Stomach (tissue), 9 donors: ENCODE measurements around the gene CETN1. TPM values are rescaled to one million over a fixed set of nuclear protein-coding genes. Genes with fewer than 3 reads are reported as not detected.

ENCODE experiments used
- DNase-seq, 2 donors: peaks; one replicate each; pipeline versions ENCODE4 v3.0.0 to v3.0.0-alpha.2; 2013 to 2019
- H3K27ac ChIP-seq, 5 donors: fragments of 200-600 bp in 4 of 5; sonication (generic) in 4 of 5; one replicate each; pipeline ENCODE4 v1.5.1; 2013 to 2019; ENCODE audit warnings: mild to moderate bottlenecking in 1 of 5, moderate library complexity in 1 of 5
- H3K27me3 ChIP-seq, 3 donors: fragments of 200-600 bp; sonication (generic); one replicate each; pipeline ENCODE4 v1.5.1; 2017 to 2019; ENCODE audit warnings: mixed run types in 1 of 3
- H3K36me3 ChIP-seq, 4 donors: fragments of 200-600 bp; sonication (generic); 1 replicate in 3 of 4; 2 replicates in 1 of 4; pipeline ENCODE4 v1.5.1; 2016 to 2019
- H3K4me1 ChIP-seq, 4 donors: fragments of 200-600 bp; sonication (generic); one replicate each; pipeline ENCODE4 v1.5.1; 2016 to 2019
- H3K4me3 ChIP-seq, 4 donors: fragments of 200-600 bp; sonication (generic) in 3 of 4; one replicate each; pipeline ENCODE4 v1.5.1; 2016 to 2019; ENCODE audit warnings: mild to moderate bottlenecking in 1 of 4
- H3K9me3 ChIP-seq, 4 donors: fragments of 200-600 bp; sonication (generic); one replicate each; pipeline ENCODE4 v1.5.1; 2016 to 2019
- EP300 ChIP-seq: sonication (generic); formaldehyde crosslinking; IDR thresholded peaks from one replicate; pipeline ENCODE4 v1.6.1; 2017; ENCODE audit warnings: antibody characterized with exemption
- POLR2A ChIP-seq, 4 donors: fragments of 450-650 bp; IDR thresholded peaks; one replicate each; pipeline ENCODE4 v1.6.1; 2016; ENCODE audit warnings: antibody characterized with exemption in 4 of 4, control low read depth in 2 of 4, mild to moderate bottlenecking in 1 of 4, moderate library complexity in 1 of 4
- POLR2AphosphoS5 ChIP-seq, 3 donors: sonication (generic); formaldehyde crosslinking; IDR thresholded peaks; one replicate each; pipeline ENCODE4 v1.6.1; 2016; ENCODE audit warnings: antibody characterized with exemption in 3 of 3
- WGBS, 5 donors: extraction: QIAGEN DNeasy Blood & Tissue Kit in 3 of 5; methylation state at CpG; one replicate each; pipeline versions ENCODE4 v1.1.5 to v1.1.7; 2013 to 2018; 5-methylcytosine and 5-hydroxymethylcytosine counted together
- intact Hi-C: fragments of 100-400 bp; cut with DNase I; formaldehyde crosslinking; loops from one replicate; pipeline ENCODE4 v1.15.1; 2023; ENCODE audit warnings: low total_unique reads
- polyA plus RNA-seq, 3 donors: library from polyadenylated mRNA; stranded (reverse); fragments of 200-250 nt; gene quantifications; one replicate each; pipeline ENCODE4 v1.2.3, GENCODE V29; 2013
- total RNA-seq, 5 donors: library from RNA; depleted of rRNA; stranded (reverse); fragments of >200 nt; gene quantifications; one replicate each; pipeline versions ENCODE4 v1.1.0 to v1.2.3, GENCODE V29; 2014 to 2016
- TF ChIP-seq, protein P1 (sequence below), 7 experiments: fragments of 450-650 bp in 4 of 7; fragments of 200-600 bp in 3 of 7; sonication (generic) in 3 of 7; IDR thresholded peaks; one replicate each; pipeline ENCODE4 v1.5.1; 2016 to 2019; ENCODE audit warnings: antibody characterized with exemption in 7 of 7, control low read depth in 2 of 7, mild to moderate bottlenecking in 1 of 7
- donor health status: healthy with polysubstance abuse.
- donor health status: Bipolar disorder and iron deficiency.
- donor health status: healthy.

CETN1 gene
- total and polyA plus RNA-seq, 8 donors: not detected

DNA sequence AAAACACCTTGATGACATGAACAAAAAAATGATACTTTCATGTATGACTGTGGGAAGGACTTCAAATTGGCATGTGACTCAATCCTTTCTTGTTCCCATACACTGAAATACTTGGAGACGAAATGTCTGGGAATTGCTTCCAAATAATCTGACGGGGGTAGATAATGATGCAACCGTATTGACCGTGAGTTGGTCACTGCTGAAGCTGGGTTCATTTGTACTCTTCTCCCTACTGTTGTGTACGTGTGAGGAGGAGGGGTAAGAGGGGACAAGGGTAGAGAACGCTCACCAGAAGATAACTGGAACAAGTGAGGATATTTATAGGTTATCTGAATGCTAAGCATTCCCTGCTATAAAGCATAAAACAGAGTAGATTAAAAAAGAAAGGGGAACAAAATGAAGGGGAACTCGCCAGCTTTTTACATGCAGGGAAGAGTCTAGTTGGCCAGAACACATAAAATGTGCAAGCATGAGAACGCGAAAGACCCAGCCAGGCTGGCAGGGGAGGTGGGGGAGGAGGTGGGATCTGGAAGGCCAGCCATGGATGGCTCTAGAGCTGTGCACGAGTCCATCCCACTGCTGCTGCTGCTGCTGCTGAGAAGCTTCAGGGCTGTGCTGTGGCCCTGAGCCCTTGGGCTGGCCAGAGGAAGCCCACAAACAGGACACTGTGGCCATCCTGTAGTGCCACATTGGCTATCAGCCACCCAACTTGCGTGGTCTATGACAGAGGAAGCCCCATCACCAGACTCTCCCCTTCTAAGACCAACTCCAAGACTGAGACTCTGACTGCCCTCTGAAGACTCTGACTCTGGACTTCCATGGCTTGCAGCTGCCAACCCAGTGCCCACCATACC is 15.2 kb upstream of the CETN1 start:
- no peak for DNase-seq
- no peaks in the 10 kb centered on the region for H3K36me3 ChIP-seq
- no peaks in the 10 kb centered on the region for H3K27me3 ChIP-seq
- no peak overlapping the region for H3K4me3 ChIP-seq
- no peaks in the 10 kb centered on the region for H3K9me3 ChIP-seq
- H3K4me1 ChIP-seq: no peaks in the 10 kb centered on the region
- 66 to 75% (median 69%) methylated on average over 11 of the region's 11 CpGs for WGBS, 5 donors
- TF ChIP-seq POLR2A (IDR thresholded peaks at IDR 0.05) (no peak), POLR2AphosphoS5 (IDR thresholded peaks at IDR 0.05) (no peak), EP300 (no peak)
- TF ChIP-seq, protein P1, sequence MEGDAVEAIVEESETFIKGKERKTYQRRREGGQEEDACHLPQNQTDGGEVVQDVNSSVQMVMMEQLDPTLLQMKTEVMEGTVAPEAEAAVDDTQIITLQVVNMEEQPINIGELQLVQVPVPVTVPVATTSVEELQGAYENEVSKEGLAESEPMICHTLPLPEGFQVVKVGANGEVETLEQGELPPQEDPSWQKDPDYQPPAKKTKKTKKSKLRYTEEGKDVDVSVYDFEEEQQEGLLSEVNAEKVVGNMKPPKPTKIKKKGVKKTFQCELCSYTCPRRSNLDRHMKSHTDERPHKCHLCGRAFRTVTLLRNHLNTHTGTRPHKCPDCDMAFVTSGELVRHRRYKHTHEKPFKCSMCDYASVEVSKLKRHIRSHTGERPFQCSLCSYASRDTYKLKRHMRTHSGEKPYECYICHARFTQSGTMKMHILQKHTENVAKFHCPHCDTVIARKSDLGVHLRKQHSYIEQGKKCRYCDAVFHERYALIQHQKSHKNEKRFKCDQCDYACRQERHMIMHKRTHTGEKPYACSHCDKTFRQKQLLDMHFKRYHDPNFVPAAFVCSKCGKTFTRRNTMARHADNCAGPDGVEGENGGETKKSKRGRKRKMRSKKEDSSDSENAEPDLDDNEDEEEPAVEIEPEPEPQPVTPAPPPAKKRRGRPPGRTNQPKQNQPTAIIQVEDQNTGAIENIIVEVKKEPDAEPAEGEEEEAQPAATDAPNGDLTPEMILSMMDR (IDR thresholded peaks at IDR 0.05): no peak
- H3K27ac ChIP-seq: no peak overlapping the region
- intact Hi-C loops: no loop called here

- WGBS, 5 donors: 85 to 96% (median 92%) methylated on average over 7 of the region's 7 CpGs
- H3K4me1 ChIP-seq: no peaks in the 10 kb centered on the region
- intact Hi-C loops: no loop called here
- no peaks in the 10 kb centered on the region for H3K27me3 ChIP-seq
- no peak overlapping the region for H3K4me3 ChIP-seq
- no peaks in the 10 kb centered on the region for H3K36me3 ChIP-seq
- DNase-seq: no peak
- H3K9me3 ChIP-seq: no peaks in the 10 kb centered on the region
- no peak overlapping the region for H3K27ac ChIP-seq
- TF ChIP-seq POLR2A (IDR thresholded peaks at IDR 0.05): no peak
- TF ChIP-seq POLR2AphosphoS5 (IDR thresholded peaks at IDR 0.05): no peak
- TF ChIP-seq, protein P1 (IDR thresholded peaks at IDR 0.05): no peak
- no peak for TF ChIP-seq EP300
Observed at GRCh38 chr18:565562-566061, 14.6 kb upstream of the CETN1 start.

DNA sequence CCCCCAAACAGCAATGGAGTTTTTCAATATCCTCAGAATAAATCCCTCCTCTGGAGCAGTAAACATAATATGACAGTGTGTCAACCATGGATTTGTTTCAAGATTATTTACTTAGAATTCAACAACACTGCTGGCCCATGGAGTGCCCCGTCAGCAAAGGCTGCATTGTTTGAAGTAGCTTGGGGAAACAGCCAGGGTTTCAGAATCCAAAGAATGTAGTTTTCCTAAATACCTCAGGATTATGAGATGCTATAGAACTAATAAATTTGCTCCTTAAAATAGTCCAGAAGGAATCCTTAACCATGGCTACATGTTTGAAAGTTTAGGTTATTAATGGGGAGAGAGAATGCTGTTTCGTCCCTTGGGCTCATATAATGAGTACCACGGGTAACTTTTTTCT is 13.1 kb upstream of the CETN1 start:
- Histone ChIP-seq H3K27me3 (no peaks in the 10 kb centered on the region), H3K4me1 (no peaks in the 10 kb centered on the region), H3K27ac (no peak overlapping the region), H3K9me3 (no peaks in the 10 kb centered on the region), H3K4me3 (no peak overlapping the region), H3K36me3 (no peaks in the 10 kb centered on the region)
- 62 to 82% (median 75%) methylated on average over 3 of the region's 3 CpGs for WGBS, 5 donors
- intact Hi-C loops: no loop called here
- peak in 1 of 2 donors; percentile 59 for DNase-seq
- TF ChIP-seq POLR2AphosphoS5 (IDR thresholded peaks at IDR 0.05): no peak
- TF ChIP-seq, protein P1 (IDR thresholded peaks at IDR 0.05): no peak
- TF ChIP-seq EP300: no peak
- no peak for TF ChIP-seq POLR2A (IDR thresholded peaks at IDR 0.05)

- no peaks in the 10 kb centered on the region for H3K9me3 ChIP-seq
- no peaks in the 10 kb centered on the region for H3K36me3 ChIP-seq
- no peak overlapping the region for H3K4me3 ChIP-seq
- no peak overlapping the region for H3K27ac ChIP-seq
- no peak for TF ChIP-seq EP300
- 65 to 79% (median 78%) methylated on average over 3 of the region's 3 CpGs for WGBS, 5 donors
- H3K4me1 ChIP-seq: no peaks in the 10 kb centered on the region
- DNase-seq: no peak
- intact Hi-C loops: no loop called here
- no peaks in the 10 kb centered on the region for H3K27me3 ChIP-seq
Observed at GRCh38 chr18:568731-569130, 11.4 kb upstream of the CETN1 start.

DNA sequence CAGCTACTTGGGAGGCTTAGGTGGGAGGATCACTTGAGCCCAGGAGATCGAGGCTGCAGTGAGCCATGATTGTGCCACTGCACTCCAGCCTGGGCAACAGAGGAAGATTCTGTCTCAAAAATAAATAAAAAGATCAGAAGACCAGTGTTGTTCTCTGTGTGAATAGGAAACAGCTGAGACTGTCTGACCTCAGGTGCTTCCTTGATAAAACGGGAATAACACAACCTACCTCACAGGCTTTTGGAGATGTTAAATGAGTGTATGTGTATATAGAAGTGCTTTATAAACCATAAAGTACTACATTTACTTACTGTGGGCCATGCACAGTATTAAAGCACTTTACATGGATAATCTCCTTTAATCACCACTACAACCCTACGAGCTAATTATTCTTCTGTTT is 9.9 kb upstream of the CETN1 start:
- intact Hi-C loops: no loop called here
- H3K36me3 ChIP-seq: no peaks in the 10 kb centered on the region
- WGBS, 5 donors: 70 to 84% (median 77%) methylated on average over 3 of the region's 3 CpGs
- no peak for DNase-seq
- H3K4me3 ChIP-seq: no peak overlapping the region
- TF ChIP-seq, protein P1 (IDR thresholded peaks at IDR 0.05): no peak
- no peak for TF ChIP-seq POLR2AphosphoS5 (IDR thresholded peaks at IDR 0.05)
- H3K27ac ChIP-seq: no peak overlapping the region
- no peaks in the 10 kb centered on the region for H3K27me3 ChIP-seq
- H3K9me3 ChIP-seq: no peaks in the 10 kb centered on the region
- H3K4me1 ChIP-seq: peaks cover 0 to 7% (median 4%) of the 10 kb centered on the region in 4 donors
